HEK293T (cell line): ENCODE measurements around the gene GSTO2.

Source experiments
- ARNT ChIP-seq: fragments of 450-650 bp; IDR thresholded peaks from 2 replicates; pipeline ENCODE4 v1.6.1; 2017; ENCODE audit warnings: mild to moderate bottlenecking
- BHLHE40 ChIP-seq: fragments of 450-650 bp; IDR thresholded peaks from 2 replicates; pipeline ENCODE4 v1.6.1; 2016; ENCODE audit warnings: mild to moderate bottlenecking, moderate library complexity, borderline replicate concordance
- FOXM1 ChIP-seq: fragments of 450-650 bp; IDR thresholded peaks from 2 replicates; pipeline ENCODE4 v1.6.1; 2017; ENCODE audit warnings: mild to moderate bottlenecking, borderline replicate concordance
- SUZ12 ChIP-seq: fragments of 450-650 bp; IDR thresholded peaks from 2 replicates; pipeline ENCODE4 v1.6.1; 2016; ENCODE audit warnings: mild to moderate bottlenecking
- TARDBP ChIP-seq: fragments of 450-650 bp; IDR thresholded peaks from 2 replicates; pipeline ENCODE4 v1.6.1; 2016
- ZNF384 ChIP-seq: fragments of 450-650 bp; IDR thresholded peaks from 2 replicates; pipeline ENCODE4 v1.6.1; 2016

DNA sequence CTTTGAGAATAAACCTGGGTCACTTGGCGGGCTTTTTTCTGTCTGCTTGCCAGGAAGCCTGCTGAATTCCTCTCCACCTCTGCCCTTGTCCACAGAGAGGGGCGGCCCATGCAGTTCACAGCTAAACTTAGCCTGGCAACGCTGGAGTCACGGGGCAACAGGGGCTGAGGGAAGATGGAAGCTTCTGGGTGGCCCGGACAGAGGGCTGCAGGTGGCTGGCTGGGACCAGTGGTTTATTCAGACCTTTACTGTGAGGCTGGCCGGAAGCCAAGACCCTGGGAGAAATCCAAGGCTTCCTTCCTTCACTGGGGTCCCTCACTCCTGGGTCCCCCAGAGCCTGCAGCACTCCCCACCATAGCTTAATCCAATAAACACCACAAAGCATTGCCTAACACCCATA is 52.2 kb downstream of the GSTO2 start:
- TF ChIP-seq BHLHE40 (no peak), SUZ12 (no peak), ZNF384 (no peak), FOXM1 (no peak), TARDBP (no peak), ARNT (no peak)
